ENCODE results near the gene CNKSR2.

DNA sequence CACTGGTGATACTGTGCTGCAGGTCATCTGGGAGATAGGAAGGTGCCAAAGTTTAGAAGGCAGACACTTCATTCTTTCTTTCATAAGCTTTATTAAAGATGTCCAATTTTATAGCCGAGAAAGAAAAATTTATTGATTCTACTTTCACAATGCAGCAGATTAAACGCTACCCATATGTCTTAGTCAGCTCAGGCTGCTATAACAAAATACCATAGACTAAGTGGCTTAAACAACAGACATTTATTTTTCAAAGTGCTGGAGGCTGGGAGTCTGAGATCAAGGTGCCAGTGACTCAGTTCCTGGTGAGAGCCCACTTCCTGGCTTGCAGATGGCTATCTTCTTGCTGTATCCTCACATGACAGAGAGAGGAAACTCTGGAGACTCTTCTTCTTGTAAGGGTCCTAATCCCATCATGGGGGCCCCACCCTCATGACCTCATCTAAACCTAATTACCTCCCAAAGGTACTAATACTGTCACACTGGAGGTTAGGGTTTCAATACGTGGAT, 317.3 kb downstream of the CNKSR2 start:
- TF ChIP-seq, protein P1, sequence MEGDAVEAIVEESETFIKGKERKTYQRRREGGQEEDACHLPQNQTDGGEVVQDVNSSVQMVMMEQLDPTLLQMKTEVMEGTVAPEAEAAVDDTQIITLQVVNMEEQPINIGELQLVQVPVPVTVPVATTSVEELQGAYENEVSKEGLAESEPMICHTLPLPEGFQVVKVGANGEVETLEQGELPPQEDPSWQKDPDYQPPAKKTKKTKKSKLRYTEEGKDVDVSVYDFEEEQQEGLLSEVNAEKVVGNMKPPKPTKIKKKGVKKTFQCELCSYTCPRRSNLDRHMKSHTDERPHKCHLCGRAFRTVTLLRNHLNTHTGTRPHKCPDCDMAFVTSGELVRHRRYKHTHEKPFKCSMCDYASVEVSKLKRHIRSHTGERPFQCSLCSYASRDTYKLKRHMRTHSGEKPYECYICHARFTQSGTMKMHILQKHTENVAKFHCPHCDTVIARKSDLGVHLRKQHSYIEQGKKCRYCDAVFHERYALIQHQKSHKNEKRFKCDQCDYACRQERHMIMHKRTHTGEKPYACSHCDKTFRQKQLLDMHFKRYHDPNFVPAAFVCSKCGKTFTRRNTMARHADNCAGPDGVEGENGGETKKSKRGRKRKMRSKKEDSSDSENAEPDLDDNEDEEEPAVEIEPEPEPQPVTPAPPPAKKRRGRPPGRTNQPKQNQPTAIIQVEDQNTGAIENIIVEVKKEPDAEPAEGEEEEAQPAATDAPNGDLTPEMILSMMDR (IDR thresholded peaks at IDR 0.05; ENCODE audit: low read length): no peak
- TF ChIP-seq EZH2 (optimal IDR thresholded peaks at IDR 0.05; ENCODE audit: low read depth, low read length) (no peak), EZH2phosphoT487 (IDR thresholded peaks at IDR 0.05; ENCODE audit: low read length) (no peak)
